ENCODE data around the gene HSD17B8. TPM values are rescaled to one million over a fixed set of nuclear protein-coding genes. Genes with fewer than 3 reads are reported as not detected.

Gene HSD17B8
- total RNA-seq, 3 donors from 2014 or later (not counting 1 experiment from before 2014, with no cell fraction given), result 5.4 to 7.7 (median 6.8) TPM

- peaks cover 17 to 43% of the 10 kb centered on the region in 2 donors for H3K4me1 Mint-ChIP-seq
- 3% methylated on average over 59 of the region's 72 CpGs for WGBS (ENCODE audit: insufficient coverage)
- H3K27ac Mint-ChIP-seq, result peak overlapping the region in 1 of 2 donors; percentile 71
- ATAC-seq (peak; percentile 27 to 53 (median 43)), DNase-seq (peak in 1 of 2 donors; percentile 60)
- H3K27me3 Mint-ChIP-seq (ENCODE audit: low read depth in 2 of 2), result peaks cover 34 to 35% of the 10 kb centered on the region in 2 donors
- H3K4me3 Mint-ChIP-seq, result peak overlapping the region; percentile 79
- H3K36me3 Mint-ChIP-seq, result peaks cover 17% of the 10 kb centered on the region
- no peaks in the 10 kb centered on the region for H3K9me3 Mint-ChIP-seq
- H3K27ac ChIP-seq (ENCODE audit: low read length), result no peak overlapping the region
- no peak for TF ChIP-seq CTCF (IDR thresholded peaks at IDR 0.05)
- intact Hi-C loops (cut with micrococcal nuclease), result no loop called here
- H3K27me3 ChIP-seq (ENCODE audit: control insufficient read depth, insufficient read depth, low read length), result peaks cover 18% of the 10 kb centered on the region
- H3K9me3 ChIP-seq (ENCODE audit: control insufficient read depth, insufficient read depth, low read length), result no peaks in the 10 kb centered on the region
- H3K36me3 ChIP-seq (ENCODE audit: control insufficient read depth, insufficient read depth, low read length), result peaks cover 37% of the 10 kb centered on the region
- H3K4me3 ChIP-seq (ENCODE audit: low read length), result peak overlapping the region; percentile 19
- peaks cover 21% of the 10 kb centered on the region for H3K4me1 ChIP-seq (ENCODE audit: control insufficient read depth, insufficient read depth, low read length)
These were observed 11.5 kb upstream of the HSD17B8 start for GRCh38 chr6:33192671-33193602.

DNA sequence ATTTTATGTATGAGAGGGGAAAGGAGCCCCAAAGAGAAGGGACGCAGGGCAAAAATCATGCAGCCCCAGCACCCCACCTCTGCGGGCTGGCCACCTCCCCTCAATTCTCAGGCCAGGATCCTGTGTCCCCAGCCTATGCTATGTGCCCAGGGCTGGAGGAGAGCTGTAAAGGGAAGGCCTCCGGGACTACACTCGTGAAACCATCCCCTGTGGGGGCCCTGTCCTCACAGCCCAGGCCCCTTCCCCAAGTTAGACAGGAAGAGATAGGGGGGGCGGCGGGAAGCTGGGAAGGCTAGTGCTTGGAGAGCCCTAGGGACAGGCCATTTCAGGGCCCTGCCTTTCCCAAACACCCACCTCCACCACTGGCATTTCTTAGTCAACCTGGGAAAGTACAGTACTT is 10.8 kb upstream of the HSD17B8 start:
- peaks cover 18% of the 10 kb centered on the region for H3K27me3 ChIP-seq (ENCODE audit: control insufficient read depth, insufficient read depth, low read length)
- Mint-ChIP-seq H3K4me3 (peak overlapping the region; percentile 60), H3K27ac (no peak overlapping the region), H3K36me3 (peaks cover 17% of the 10 kb centered on the region), H3K27me3 (ENCODE audit: low read depth in 2 of 2) (peaks cover 28 to 29% of the 10 kb centered on the region in 2 donors), H3K9me3 (no peaks in the 10 kb centered on the region), H3K4me1 (peaks cover 24 to 49% of the 10 kb centered on the region in 2 donors)
- no peaks in the 10 kb centered on the region for H3K9me3 ChIP-seq (ENCODE audit: control insufficient read depth, insufficient read depth, low read length)
- TF ChIP-seq CTCF (IDR thresholded peaks at IDR 0.05), result no peak
- H3K36me3 ChIP-seq (ENCODE audit: control insufficient read depth, insufficient read depth, low read length), result peaks cover 37% of the 10 kb centered on the region
- ATAC-seq (no peak), DNase-seq (no peak)
- H3K27ac ChIP-seq (ENCODE audit: low read length), result no peak overlapping the region
- peaks cover 21% of the 10 kb centered on the region for H3K4me1 ChIP-seq (ENCODE audit: control insufficient read depth, insufficient read depth, low read length)
- WGBS (ENCODE audit: insufficient coverage), result 93% methylated on average over 5 of the region's 6 CpGs
- intact Hi-C loops (cut with micrococcal nuclease), result no loop called here
- no peak overlapping the region for H3K4me3 ChIP-seq (ENCODE audit: low read length)

- intact Hi-C loops (cut with micrococcal nuclease), result no loop called here
- WGBS (ENCODE audit: insufficient coverage), result 89% methylated on average over 6 of the region's 8 CpGs
- H3K4me3 Mint-ChIP-seq, result no peak overlapping the region
These were observed 9.9 kb upstream of the HSD17B8 start for GRCh38 chr6:33194431-33194979.

More at GRCh38 chr6:33194431-33194979, 9.9 kb upstream of the HSD17B8 start:
- H3K4me3 ChIP-seq (ENCODE audit: low read length), result no peak overlapping the region
- peaks cover 37% of the 10 kb centered on the region for H3K36me3 ChIP-seq (ENCODE audit: control insufficient read depth, insufficient read depth, low read length)
- H3K9me3 Mint-ChIP-seq, result no peaks in the 10 kb centered on the region
- H3K27me3 ChIP-seq (ENCODE audit: control insufficient read depth, insufficient read depth, low read length), result peaks cover 18% of the 10 kb centered on the region
- ATAC-seq (no peak), DNase-seq (no peak)
- no peak for TF ChIP-seq CTCF (IDR thresholded peaks at IDR 0.05)
- no peak overlapping the region for H3K27ac ChIP-seq (ENCODE audit: low read length)
- no peaks in the 10 kb centered on the region for H3K9me3 ChIP-seq (ENCODE audit: control insufficient read depth, insufficient read depth, low read length)
- peaks cover 17% of the 10 kb centered on the region for H3K36me3 Mint-ChIP-seq
- H3K27ac Mint-ChIP-seq, result no peak overlapping the region
- peaks cover 23 to 26% of the 10 kb centered on the region in 2 donors for H3K27me3 Mint-ChIP-seq (ENCODE audit: low read depth in 2 of 2)
- peaks cover 32 to 58% of the 10 kb centered on the region in 2 donors for H3K4me1 Mint-ChIP-seq
- peaks cover 27% of the 10 kb centered on the region for H3K4me1 ChIP-seq (ENCODE audit: control insufficient read depth, insufficient read depth, low read length)

All from natural killer cell (primary cell).